GM18861 (cell line): ENCODE results near the gene LRTM2.

Source experiments
- ATAC-seq: cut with Tn5 transposase; IDR thresholded peaks from one replicate; pipeline ENCODE4 v1.9.1; 2021; ENCODE audit not compliant: unreplicated experiment

Gene LRTM2

DNA sequence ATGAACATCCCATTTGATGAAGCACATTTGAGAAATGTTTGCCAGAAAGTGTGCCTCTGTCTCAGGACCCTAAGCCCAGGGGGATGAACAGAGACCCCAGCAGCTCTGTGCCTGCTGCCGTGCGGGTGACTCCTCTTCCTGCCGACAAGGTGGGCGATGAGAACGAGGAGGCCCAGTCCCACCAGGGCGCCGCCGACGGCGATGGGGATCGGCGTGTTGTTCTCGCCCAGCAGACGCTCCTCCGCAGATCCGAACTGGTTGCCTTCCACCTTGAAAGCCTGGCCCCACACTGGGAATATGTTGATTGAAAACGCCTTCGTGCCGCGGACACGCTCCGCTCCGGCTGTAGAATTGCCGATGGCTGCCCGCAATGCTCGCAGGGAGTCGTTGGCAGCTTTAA, 44.1 kb downstream of the LRTM2 start:
- no peak for ATAC-seq

DNA sequence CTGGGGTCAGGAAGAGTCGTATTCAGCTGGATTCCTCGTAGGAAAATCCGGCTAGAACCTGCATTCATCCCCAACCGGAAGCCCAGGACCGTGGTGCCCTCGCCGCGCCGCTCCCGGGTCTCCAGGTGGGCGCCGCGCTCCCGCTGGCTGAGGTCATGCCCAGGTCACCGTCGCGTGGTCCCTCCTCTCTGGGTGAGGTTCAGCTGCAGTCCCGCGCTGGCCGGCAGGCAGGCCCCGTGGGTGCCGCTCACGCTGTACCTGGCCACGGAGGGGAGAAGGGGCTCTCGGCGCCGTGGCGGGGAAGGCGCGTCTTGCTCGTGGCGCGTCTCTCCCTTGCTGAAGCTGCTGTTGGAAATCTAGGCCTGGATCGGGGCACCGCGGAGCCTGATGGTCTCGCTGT, 44.5 kb downstream of the LRTM2 start:
- no peak for ATAC-seq

DNA sequence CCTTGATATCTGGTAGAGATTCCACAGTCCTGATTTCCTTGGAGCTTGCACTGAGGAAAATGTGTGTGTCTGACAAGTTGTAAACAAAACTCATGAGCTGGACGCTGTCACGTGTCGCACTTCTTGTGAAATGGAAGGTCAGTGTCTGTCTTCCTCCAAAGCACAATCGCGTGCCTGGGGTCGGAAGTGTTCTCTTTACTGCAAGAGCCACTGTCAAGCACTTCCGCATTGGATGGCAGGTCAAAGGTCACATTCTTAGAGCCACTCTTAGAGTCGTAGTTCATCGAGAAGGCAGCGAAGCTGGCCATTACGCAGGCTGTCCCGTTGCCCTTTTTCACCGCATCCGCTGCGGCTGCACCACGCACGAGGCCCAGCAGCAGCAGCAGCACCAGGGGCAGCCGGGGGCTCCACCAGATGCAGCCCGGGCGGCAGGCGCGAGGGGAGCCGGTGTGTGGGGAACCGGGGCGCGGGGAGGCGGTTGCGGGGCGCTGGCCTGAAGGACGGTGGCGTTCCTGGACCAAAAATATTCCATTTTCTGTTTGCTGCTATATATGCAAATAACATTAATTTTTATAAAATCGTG, 45.0 kb downstream of the LRTM2 start:
- ATAC-seq: no peak

DNA sequence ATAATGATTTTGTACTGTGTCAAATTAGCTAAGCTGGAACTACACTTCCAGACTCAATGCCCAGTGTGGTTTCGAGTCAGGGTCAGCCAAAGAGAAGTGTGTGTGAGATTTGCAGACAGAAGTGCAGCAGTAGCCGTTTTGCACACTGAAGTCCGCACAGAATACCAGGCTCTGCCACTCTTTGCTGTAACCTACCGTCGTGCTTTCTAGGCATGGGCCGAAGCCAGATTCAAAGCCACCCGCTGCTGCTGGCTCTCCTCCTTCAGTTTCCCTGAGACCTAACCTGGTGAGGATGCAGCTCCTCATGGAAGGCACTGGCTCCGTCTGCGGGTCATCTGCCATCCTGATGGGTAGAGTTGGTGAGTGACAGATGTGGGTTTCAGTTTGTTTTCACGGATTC, 48.8 kb downstream of the LRTM2 start:
- no peak for ATAC-seq

- no peak for ATAC-seq
Measured at GRCh38 chr12:1870086-1870485, 49.7 kb downstream of the LRTM2 start.

DNA sequence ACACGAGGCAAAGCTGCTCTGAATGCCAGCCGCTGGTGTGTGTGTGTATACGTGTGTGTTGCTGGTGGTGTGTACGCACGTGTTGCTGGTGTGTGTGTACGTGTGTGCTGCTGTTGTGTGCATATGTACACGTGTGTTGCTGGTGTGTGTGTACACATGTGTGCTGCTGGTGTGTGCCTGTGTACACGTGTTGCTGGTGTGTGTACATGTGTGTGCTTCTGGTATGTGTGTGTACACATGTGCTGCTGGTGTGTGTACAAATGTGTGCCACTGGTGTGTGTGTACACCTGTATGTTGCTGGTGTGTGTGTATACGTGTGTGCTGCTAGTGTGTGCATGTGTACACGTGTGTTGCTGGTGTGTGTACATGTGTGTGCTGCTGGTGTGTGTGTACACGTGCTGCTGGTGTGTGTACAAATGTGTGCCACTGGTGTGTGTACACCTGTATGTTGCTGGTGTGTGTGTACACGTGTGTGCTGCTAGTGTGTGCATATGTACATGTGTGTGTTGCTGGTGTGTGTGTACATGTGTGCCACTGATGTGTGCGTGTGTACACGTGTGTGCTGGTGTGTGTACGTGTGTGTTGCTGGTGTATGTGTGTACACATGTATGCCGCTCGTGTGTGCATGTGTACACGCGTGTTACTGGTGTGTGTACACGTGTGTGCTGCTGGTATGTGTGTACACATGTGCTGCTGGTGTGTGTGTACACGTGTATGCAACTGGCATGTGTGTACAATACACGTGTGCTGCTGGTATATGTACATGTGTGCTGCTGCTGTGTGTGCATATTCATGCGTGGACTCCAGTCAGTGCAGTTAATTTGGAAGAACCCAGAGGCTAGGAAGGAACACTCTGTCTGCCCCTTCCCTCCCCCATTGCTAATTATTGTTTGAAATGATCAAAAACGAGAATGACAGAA, 50.9 kb downstream of the LRTM2 start:
- ATAC-seq: no peak

GRCh38 chr12:1872001-1872400, 51.6 kb downstream of the LRTM2 start:
- ATAC-seq: no peak

GRCh38 chr12:1872448-1872847, 52.1 kb downstream of the LRTM2 start:
- no peak for ATAC-seq

GRCh38 chr12:1873531-1874510, 53.5 kb downstream of the LRTM2 start:
- ATAC-seq: no peak

GRCh38 chr12:1875608-1876007, 55.2 kb downstream of the LRTM2 start:
- no peak for ATAC-seq

DNA sequence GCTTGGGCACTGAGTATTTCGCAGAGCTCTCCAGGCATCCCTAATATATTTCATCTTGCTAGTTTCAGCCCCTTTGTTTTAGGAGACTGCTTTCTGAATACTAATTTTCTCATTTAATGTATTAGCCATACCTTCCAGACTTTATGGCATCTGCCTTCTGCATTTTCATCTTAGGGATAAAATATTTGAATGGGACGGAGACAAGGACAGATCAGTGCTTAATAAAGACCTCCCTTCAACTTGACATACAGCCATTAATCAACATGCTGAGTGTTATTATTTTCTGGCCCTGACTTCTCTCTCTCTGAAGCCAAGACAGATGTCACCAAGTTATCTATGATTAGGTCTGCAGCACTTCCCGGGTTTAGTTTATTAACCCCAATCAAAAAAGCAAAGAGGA, 55.7 kb downstream of the LRTM2 start:
- ATAC-seq: no peak

GRCh38 chr12:1877169-1877878, 57.0 kb downstream of the LRTM2 start:
- ATAC-seq: no peak

DNA sequence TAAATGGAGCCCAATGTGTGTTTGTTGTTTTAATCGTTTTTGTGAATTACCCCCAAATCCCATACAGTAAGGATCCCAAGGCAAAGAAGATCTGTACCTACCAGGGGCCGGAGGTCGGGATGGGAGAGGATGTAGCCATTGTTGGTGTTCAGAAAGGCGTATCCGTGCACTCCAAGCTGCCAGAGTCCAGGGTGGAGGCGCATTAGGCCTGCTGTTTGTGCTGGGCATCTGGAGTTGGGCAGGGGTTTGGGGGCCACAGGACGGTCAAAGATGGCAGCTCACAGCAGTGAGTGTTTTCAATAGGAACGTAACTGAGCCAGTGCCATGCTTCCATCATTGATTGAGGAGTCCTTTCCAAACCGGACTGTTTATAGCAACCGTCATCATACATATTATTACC, 57.8 kb downstream of the LRTM2 start:
- no peak for ATAC-seq

DNA sequence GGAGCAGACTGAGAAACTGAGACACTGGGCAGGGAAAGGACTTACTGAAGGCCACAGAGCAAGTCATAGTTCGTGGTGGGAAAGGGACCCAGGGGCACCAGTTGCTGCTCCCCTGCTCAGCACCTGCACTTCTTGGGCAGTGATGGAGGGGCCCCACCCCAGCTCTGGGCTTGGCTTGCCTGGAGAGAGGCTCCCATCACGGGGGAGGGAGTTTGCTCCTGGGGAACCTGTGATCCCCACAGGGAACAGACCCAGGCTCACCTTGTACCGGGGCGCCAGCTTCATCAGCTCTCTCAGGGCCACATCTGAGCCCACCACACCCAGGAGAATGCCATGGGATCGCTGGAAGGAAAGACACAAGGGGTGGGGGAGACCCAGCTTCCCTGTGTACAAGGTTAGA, 58.3 kb downstream of the LRTM2 start:
- no peak for ATAC-seq

- no peak for ATAC-seq
Measured at GRCh38 chr12:1879633-1880032, 59.3 kb downstream of the LRTM2 start.

- no peak for ATAC-seq
Measured at GRCh38 chr12:1880153-1880845, 59.9 kb downstream of the LRTM2 start.

GRCh38 chr12:1880876-1881275, 60.5 kb downstream of the LRTM2 start:
- ATAC-seq: no peak

GRCh38 chr12:1881301-1881700, 60.9 kb downstream of the LRTM2 start:
- ATAC-seq: no peak

DNA sequence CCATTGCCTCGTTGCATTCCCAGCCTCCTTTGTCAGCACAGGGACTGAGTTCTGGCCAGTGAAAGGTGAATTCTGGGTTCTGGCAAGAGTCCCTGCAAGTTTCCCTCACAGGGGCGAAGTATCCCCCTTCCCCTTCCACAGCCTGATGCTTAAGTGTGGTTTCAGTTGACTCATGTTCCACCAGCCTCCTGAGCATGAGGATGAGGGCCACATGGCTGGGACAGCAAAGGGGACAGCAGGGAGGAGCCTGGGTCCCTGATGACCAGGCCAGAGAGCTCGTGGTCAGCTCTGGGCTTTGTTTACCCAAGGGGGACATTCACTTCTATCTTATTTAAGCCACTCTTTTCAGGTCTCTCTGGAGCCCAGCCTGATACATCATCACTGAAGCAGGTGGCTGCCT, 61.6 kb downstream of the LRTM2 start:
- ATAC-seq: no peak

GRCh38 chr12:1882405-1882804, 62.0 kb downstream of the LRTM2 start:
- no peak for ATAC-seq
